NCI-H2171 (cell line): ENCODE measurements around the gene TRIOBP.

ENCODE experiments used
- DNase-seq: peaks from one replicate; lab custom pipeline; 2025; lab: John Stamatoyannopoulos, UW

The TRIOBP gene

GRCh38 chr22:37749226-37749625 lies 52.4 kb downstream of the TRIOBP start:
- DNase-seq = no peak

DNA sequence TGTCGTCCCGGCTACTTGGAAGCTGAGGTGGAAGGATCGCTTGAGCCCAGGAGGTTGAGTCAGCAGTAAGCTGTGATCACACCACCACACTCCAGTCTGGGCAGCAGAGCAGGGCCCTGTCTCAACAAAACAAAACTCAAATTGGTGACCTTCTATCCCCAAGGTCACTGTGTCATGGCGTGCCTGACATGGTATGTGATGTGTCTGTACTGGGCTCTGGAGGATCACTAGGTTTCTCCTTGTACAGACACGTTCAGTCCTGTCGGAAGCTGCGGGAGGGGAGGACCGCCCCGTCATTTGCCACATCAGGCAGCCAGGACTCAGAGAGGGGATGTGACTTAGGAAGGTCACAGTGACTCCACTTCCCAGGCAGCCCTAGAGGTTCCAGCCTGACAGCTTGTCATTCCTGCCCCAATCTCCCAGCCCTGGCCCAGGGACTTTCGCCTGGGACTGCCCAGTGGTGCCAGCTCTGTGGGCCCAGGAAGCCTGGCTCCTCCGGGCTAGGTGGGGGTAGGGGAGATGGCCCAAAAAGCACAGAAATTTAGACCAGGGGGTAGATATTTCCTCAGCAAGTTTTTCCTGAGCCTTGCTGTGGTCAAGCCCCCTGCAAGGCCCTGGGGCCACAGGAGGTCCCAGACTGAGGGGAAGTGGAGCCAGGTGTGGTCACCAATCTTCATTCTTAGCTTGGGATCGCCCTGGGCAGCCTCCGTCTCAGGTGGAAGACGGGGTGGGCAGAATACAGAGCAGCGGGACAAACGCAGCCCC lies 53.2 kb downstream of the TRIOBP start:
- DNase-seq = no peak

GRCh38 chr22:37750596-37751162 lies 53.8 kb downstream of the TRIOBP start:
- DNase-seq = no peak

DNA sequence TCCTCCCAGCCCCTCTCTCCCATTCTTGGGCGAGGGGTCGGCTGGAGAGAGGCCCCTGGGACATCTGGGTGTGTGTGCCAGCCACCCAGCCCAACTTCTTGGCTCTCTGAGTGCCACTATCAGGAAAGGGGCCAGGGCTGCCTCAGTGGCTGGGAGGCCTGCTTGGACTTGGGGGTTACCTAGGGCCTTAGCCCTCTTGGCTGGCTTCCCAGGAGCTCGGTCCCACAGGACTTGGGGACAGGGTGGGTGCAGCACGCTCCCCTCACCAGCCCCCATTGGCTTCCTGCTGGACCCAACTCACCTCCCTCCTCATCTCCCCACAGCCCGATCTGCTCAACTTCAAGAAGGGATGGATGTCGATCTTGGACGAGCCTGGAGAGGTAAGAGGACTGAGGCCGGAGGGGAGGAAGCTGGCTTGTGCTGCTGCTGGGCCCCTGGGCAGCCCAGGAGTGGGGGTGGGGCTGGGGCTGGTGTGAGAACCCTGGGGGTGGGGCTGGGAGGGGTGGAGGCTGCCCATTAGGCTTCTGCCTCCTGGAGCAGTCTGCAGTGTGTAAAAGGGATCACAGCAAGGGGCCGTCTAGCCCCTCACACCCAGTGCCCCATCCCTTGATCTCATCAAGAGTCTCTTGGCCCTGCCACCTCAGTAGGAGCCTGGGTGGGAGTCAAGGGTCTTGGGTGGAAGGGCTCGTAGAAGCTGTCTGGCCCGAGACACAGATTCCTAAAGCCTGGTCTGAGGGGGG lies 54.8 kb downstream of the TRIOBP start:
- DNase-seq = no peak

DNA sequence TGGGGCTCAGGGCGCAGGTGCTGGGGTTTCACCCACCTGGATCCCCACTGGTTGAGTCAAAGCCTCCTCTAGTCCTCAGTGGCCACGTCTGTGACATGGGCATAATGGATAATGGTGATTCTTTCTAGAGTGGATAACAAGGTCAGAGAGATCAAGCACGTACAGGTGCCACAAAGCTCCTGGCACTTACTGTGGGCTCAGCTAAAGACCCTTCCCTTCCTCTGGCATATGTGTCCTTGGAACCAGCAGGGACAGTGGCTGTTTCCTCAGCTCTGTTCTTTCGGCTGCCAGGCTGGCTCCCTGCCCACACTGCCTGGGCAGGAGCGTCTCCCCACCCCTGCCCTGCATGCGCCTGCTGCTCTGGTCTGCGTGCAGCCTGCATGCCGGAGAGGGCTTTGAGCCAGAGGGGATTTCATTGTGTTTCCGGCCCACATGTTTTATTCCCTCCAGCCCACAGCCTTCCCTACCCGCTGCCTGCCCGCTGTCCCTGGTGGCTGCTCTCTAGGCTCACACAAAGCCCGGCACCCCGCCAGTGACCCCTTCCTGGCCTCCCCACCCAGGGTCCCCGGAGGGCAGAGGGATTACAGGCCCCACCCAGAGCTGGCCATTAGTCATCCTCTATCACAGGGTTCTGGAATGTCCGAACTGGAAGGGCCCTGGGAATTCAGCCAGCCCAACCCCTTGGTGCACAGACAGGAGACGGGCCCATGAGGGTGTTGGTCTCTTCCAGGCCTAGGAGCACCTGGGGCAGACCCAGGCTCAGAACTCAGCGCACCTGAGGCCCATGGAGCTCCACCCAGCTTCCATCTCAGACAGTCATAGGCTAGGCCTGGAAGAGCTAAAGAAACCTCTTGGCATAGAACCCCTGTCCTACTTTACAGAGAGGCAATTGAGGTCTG lies 55.6 kb downstream of the TRIOBP start:
- DNase-seq = peak; percentile 32

- no peak for DNase-seq
Measured at GRCh38 chr22:37753746-37754145, 56.9 kb downstream of the TRIOBP start.

DNA sequence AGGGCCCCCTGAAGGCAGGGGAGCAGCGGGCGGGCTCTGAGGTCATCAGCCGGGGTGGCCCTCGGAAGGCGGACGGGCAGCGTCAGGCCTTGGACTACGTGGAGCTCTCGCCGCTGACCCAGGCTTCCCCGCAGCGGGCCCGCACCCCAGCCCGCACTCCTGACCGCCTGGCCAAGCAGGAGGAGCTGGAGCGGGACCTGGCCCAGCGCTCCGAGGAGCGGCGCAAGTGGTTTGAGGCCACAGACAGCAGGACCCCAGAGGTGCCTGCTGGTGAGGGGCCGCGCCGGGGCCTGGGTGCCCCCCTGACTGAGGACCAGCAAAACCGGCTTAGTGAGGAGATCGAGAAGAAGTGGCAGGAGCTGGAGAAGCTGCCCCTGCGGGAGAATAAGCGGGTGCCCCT lies 60.8 kb downstream of the TRIOBP start:
- DNase-seq = no peak

- no peak for DNase-seq
Measured at GRCh38 chr22:37758694-37759093, 61.8 kb downstream of the TRIOBP start.

- DNase-seq = no peak
Measured at GRCh38 chr22:37759281-37759680, 62.4 kb downstream of the TRIOBP start.

GRCh38 chr22:37760152-37760551 lies 63.3 kb downstream of the TRIOBP start:
- DNase-seq = no peak

DNA sequence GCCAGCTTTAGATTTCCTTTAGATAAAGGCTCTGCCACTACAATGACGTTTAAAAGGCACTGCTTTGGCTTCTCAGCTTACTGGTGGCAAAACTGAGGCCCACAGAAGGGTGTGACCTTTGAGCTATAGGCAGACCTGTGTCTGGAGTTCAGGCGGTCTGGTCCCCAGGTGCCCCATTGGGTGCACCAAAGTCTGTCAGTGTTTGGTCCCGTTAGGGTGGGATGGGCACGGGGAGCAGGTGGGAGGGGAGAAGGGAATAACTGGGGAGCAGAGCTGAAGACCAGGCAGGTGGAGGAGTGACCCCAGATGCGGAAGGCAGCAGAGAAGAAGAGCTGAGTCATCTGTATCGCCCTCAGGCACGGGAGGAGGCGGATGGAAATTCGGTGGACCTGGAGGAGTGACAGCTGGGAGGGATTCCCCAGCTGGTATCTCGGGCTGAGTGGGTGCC lies 65.6 kb downstream of the TRIOBP start:
- no peak for DNase-seq

- no peak for DNase-seq
Measured at GRCh38 chr22:37763012-37763411, 66.2 kb downstream of the TRIOBP start.

DNA sequence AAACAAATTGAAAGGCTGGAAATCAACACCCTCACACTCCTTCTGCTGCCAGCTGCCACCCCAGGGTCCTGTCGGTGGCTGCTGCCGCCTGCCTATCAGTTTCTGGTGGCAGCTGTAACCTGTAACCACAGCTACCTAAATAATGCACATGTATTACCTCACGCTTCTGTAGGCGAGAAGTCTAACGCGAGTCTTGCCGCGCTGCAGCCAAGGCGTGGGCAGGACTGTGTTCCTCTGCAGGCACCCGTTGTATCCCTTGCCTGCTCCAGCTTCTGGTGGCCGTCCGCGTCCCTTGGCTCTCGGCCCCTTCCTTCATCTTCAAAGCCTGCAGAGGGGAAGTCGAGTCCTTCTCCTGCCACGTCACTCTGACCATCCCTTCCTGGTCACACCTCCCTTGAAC lies 66.8 kb downstream of the TRIOBP start:
- peak; percentile 68 for DNase-seq

DNA sequence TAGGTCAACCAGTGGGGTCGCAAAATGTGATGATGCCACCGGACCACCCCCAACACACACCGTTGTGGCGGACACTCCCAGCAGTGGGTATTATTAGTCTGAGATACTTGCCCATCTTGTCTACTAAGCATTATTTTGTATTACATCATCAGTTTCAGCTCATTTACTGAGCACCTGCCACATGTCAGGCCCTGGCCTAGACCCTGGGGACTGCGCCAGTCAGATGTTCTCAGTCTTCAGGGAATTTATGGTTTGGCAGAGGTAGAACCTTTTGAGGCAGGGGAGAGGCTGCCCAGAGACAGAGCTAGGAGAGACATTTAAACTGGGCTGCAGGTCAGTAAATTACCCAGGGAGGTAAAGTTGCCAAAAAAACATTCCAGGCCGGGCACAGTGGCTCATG lies 67.8 kb downstream of the TRIOBP start:
- DNase-seq = peak; percentile 70

DNA sequence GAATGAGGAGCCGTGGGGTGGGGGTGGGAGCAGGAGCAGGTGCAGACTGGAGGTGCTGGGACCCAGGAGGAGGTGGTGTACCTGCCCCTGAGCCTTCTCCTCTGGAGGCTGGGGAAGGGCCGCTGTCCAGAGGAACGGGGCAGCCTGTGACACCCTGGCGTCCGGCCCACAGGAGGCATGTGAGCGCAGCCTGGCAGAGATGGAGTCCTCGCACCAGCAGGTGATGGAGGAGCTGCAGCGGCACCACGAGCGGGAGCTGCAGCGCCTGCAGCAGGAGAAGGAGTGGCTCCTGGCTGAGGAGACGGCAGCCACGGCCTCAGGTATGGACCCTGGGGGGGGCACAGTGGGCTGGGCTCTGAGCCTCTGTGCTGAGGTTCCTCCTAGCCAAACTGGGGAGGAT lies 68.7 kb downstream of the TRIOBP start:
- DNase-seq = no peak

DNA sequence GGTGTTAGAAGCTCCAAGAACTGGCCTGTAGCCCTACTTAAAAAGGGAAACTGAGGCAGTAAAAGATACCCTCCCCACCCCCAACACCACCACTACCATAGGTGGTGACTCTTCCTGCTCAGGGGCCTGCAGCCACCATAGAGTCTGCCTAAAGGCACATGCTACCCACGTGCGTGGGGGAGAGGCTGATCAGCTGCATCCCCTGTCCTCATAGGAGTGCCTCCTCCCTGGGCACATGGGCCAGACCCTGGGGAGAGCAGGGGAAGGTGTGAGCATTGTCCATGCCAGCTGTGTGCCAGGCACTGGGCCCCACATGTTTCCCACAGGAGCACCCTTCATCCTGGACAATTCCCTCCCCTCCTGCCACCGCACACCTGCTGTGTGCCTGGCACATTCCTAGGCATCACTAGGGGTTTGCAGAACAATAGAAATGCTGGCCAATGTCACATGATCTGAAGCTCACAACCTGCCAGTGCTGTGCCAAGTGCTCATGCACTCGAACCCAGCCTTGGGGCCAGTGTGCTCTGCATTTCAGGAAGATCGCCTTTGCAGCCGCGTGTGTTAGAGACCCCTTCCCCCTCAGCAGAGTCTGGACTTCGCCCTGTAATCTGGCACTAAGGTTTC lies 69.2 kb downstream of the TRIOBP start:
- DNase-seq = no peak

DNA sequence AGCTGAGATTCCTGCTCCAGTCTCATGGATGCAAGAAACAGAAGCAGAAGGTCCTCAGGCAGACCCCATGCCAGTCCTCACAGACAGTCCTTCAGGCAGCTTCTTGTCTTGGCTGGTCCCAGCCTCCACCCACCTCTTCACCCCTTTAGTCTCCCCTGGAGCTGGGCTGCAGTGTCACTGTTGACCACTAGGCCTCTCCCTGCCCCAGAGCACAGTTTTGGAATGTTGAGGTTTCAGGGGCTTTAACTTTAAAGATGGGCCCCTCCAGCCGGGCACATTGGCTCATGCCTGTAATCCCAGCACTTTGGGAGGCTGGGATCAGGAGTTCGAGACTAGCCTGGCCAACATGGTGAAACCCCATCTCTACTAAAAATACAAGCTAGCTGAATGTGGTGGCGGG lies 71.4 kb downstream of the TRIOBP start:
- no peak for DNase-seq

DNA sequence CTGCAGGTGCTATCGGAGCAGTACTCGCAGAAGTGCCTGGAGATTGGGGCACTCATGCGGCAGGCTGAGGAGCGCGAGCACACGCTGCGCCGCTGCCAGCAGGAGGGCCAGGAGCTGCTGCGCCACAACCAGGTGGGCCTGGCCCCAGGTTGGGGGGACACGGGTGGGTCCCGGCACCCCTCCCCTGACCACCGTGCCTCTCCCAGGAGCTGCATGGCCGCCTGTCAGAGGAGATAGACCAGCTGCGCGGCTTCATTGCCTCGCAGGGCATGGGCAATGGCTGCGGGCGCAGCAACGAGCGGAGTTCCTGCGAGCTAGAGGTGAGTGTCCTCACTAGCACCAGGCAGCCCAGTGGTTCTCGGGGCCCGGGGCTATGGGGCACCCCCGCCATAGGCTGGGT lies 72.2 kb downstream of the TRIOBP start:
- no peak for DNase-seq

GRCh38 chr22:37771081-37771480 lies 74.2 kb downstream of the TRIOBP start:
- DNase-seq = no peak

GRCh38 chr22:37771702-37772427 lies 75.0 kb downstream of the TRIOBP start:
- DNase-seq = no peak

- DNase-seq = no peak
Measured at GRCh38 chr22:37774728-37775127, 77.9 kb downstream of the TRIOBP start.
